IMR-90 (cell line): ENCODE data around the gene SEC24D.

Experiments
- CEBPB ChIP-seq: IDR thresholded peaks from 2 replicates; pipeline ENCODE4 v1.6.1; 2012; ENCODE audit warnings: low read depth, low read length, improper control_type of control experiment
- FOS ChIP-seq: fragments of 150-350 bp; IDR thresholded peaks from 2 replicates; pipeline ENCODE4 v1.6.1; 2016; ENCODE audit warnings: low read depth, low read length
- MAZ ChIP-seq: IDR thresholded peaks from 2 replicates; pipeline ENCODE4 v1.6.1; 2012; ENCODE audit warnings: low read depth, mild to moderate bottlenecking, low read length, improper control_type of control experiment, moderate library complexity, borderline replicate concordance
- POLR2A ChIP-seq: IDR thresholded peaks from 2 replicates; pipeline ENCODE4 v1.6.1; 2012; ENCODE audit warnings: mild to moderate bottlenecking, low read depth, low read length
- RCOR1 ChIP-seq: IDR thresholded peaks from 2 replicates; pipeline ENCODE4 v1.6.1; 2012; ENCODE audit warnings: mild to moderate bottlenecking, low read length, improper control_type of control experiment; ENCODE audit not compliant: insufficient replicate concordance
- TF ChIP-seq, protein P1 (sequence below): conservative IDR thresholded peaks from 2 replicates; pipeline ENCODE4 v1.5.1; 2012; ENCODE audit warnings: mild to moderate bottlenecking, low read depth, low read length, improper control_type of control experiment
- TF ChIP-seq, protein P2 (sequence below): fragments of 150-350 bp; IDR thresholded peaks from 2 replicates; pipeline ENCODE4 v1.6.1; 2017; ENCODE audit warnings: mild to moderate bottlenecking, antibody characterized with exemption, low read length, low read depth

DNA sequence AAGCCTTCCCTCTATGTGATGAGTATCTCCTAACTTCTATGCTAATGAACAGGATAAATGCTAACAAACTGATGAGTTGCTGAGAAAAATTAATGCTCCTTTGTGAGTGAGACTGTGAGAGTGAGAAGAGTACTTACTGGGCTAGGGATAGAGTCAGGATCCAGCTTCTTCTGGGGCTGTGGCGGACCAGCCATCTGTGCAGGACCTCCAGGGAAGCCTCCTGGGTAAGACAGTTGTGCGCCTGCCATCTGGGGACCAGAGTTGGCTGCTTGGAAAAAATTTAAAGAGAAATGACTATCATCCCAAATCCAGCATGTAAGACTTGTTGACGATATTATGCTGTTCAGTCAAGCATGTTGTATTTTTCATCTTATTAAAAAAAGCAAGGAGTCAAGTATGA lies 21.0 kb downstream of the SEC24D start:
- TF ChIP-seq, protein P1, sequence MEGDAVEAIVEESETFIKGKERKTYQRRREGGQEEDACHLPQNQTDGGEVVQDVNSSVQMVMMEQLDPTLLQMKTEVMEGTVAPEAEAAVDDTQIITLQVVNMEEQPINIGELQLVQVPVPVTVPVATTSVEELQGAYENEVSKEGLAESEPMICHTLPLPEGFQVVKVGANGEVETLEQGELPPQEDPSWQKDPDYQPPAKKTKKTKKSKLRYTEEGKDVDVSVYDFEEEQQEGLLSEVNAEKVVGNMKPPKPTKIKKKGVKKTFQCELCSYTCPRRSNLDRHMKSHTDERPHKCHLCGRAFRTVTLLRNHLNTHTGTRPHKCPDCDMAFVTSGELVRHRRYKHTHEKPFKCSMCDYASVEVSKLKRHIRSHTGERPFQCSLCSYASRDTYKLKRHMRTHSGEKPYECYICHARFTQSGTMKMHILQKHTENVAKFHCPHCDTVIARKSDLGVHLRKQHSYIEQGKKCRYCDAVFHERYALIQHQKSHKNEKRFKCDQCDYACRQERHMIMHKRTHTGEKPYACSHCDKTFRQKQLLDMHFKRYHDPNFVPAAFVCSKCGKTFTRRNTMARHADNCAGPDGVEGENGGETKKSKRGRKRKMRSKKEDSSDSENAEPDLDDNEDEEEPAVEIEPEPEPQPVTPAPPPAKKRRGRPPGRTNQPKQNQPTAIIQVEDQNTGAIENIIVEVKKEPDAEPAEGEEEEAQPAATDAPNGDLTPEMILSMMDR = no peak
- TF ChIP-seq RCOR1 = no peak
- TF ChIP-seq CEBPB = no peak
- no peak for TF ChIP-seq POLR2A
- TF ChIP-seq FOS = no peak
- TF ChIP-seq, protein P2, sequence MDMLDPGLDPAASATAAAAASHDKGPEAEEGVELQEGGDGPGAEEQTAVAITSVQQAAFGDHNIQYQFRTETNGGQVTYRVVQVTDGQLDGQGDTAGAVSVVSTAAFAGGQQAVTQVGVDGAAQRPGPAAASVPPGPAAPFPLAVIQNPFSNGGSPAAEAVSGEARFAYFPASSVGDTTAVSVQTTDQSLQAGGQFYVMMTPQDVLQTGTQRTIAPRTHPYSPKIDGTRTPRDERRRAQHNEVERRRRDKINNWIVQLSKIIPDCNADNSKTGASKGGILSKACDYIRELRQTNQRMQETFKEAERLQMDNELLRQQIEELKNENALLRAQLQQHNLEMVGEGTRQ = no peak
- no peak for TF ChIP-seq MAZ
